SK-N-MC (cell line): ENCODE results near the gene SPIRE2.
"Not testable (repeated sequence)": the region's sequence is repeated elsewhere in the genome, so short reads cannot be mapped to it uniquely, and the experiment has no call there.

Experiments
- DNase-seq: peaks from one replicate; pipeline ENCODE4 v3.0.0-alpha.2; 2011; ENCODE audit warnings: low read depth, low spot score
- H3K27ac ChIP-seq: fragments of 200-600 bp; sonication (generic); 2 replicates; pipeline ENCODE4 v1.5.1; 2016; ENCODE audit warnings: mixed run types
- H3K36me3 ChIP-seq: fragments of 200-600 bp; sonication (generic); 2 replicates; pipeline ENCODE4 v1.6.1; 2017; ENCODE audit warnings: antibody characterized with exemption, low read length, mixed read lengths; ENCODE audit not compliant: insufficient read depth
- H3K4me3 ChIP-seq: fragments of 200-600 bp; sonication (generic); 2 replicates; pipeline ENCODE4 v1.5.1; 2016
- H3K9ac ChIP-seq: fragments of 200-600 bp; sonication (generic); 2 replicates; pipeline ENCODE4 v1.8.0; 2017; ENCODE audit warnings: mixed run types, mixed read lengths; ENCODE audit not compliant: insufficient read length
- H3K9me3 ChIP-seq: fragments of 200-600 bp; sonication (generic); 2 replicates; pipeline ENCODE4 v1.6.1; 2017; ENCODE audit warnings: low read depth, mild to moderate bottlenecking, antibody characterized with exemption, low read length, moderate library complexity, mixed read lengths
- EZH2 ChIP-seq: fragments of 200-600 bp; sonication (generic); IDR thresholded peaks from one replicate; pipeline ENCODE4 v1.6.1; 2017; ENCODE audit warnings: antibody characterized with exemption
- FOXP2 ChIP-seq: optimal IDR thresholded peaks from 2 replicates; pipeline ENCODE3; 2011; ENCODE audit warnings: mild to moderate bottlenecking, moderate library complexity; ENCODE audit not compliant: insufficient read depth; ENCODE audit errors: extremely low read length, control extremely low read depth
- POLR2AphosphoS5 ChIP-seq: IDR thresholded peaks from 2 replicates; pipeline ENCODE4 v1.6.1; 2012; ENCODE audit warnings: mild to moderate bottlenecking, low read depth, low read length, borderline replicate concordance

Gene SPIRE2

DNA sequence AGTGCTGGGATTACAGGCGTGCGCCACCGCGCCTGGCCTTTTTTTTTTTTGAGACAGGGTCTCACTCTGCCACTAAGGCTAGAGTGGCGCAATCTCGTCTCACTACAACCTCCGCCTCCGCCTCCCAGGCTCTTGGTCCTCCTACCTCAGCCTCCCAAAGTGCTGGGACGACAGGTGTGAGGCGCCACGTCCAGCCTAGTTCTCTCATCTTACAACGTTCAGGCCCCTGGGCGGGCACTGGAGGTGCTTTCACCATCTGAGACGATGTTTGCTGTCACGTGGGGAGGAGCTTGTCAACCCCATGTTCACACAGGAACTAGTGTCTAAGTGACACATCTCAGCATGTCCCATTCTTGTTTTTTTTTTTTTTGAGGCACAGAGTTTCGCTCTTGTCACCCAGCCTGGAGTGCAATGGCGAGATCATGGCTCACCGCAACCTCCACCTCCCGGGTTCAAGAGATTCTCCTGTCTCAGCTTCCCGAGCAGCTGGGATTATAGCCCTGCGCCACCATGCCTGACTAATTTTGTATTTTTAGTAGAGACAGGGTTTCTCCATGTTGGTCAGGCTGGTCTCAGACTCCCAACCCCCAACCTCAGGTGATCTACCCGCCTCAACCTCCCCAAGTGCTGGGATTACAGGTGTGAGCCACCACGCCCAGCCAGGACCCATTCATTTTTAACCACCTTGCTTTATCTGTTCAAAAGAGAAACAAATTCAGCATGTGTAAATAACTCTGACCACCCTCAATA is 6.7 kb upstream of the SPIRE2 start:
- DNase-seq = no peak
- H3K9me3 ChIP-seq = no peaks in the 10 kb centered on the region
- H3K27ac ChIP-seq = no peak overlapping the region
- no peak overlapping the region for H3K9ac ChIP-seq
- no peak overlapping the region for H3K4me3 ChIP-seq
- no peak for TF ChIP-seq FOXP2
- no peak for TF ChIP-seq POLR2AphosphoS5
- TF ChIP-seq EZH2 = no peak
- H3K36me3 ChIP-seq = no peaks in the 10 kb centered on the region

DNA sequence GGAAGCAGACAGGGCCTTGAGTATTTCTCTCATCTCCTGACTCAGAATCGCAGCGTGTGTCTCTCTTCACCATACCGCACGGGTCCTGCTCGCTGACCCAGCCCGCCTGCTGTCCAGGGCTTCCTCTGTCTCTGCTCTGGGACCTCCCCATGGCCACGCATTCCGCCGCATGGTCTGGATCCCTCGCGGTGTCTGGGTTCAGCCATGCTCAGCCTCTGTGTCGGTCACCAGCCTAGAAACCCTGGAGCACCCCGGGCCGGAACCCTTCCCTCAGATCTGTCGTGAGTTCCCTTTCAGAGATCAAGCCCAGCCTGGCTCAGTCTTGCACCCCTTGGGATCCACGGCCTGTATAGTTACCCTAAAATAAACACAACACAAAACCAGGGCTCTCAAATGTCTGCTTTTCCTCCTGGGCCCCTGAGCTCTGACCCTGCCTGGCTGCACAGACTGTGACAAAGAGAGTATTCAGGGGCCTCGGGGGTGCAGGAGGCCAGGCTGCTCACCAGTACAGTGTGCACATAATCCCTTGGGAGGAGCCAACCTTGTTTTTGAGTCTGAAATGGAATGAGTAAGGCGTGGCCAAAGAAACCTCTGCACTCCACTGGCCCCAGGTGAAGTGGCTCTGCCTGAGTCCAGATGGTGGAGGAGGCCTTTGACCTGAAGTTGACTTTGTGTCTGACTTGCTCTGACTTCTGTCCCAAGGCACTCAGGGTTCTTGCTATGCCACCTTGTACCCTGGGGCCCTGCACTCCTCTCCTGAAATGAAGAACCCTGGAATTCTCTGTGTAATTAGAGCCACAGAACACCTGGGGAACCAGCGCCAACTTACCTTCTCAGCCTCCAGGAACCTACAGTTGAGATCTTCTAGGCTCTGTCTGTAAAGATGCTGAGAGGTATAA is 5.8 kb upstream of the SPIRE2 start:
- Histone ChIP-seq H3K9me3 (no peaks in the 10 kb centered on the region), H3K27ac (no peak overlapping the region), H3K36me3 (no peaks in the 10 kb centered on the region), H3K4me3 (no peak overlapping the region), H3K9ac (no peak overlapping the region)
- no peak for TF ChIP-seq FOXP2
- no peak for TF ChIP-seq POLR2AphosphoS5
- TF ChIP-seq EZH2 = no peak
- DNase-seq = no peak

DNA sequence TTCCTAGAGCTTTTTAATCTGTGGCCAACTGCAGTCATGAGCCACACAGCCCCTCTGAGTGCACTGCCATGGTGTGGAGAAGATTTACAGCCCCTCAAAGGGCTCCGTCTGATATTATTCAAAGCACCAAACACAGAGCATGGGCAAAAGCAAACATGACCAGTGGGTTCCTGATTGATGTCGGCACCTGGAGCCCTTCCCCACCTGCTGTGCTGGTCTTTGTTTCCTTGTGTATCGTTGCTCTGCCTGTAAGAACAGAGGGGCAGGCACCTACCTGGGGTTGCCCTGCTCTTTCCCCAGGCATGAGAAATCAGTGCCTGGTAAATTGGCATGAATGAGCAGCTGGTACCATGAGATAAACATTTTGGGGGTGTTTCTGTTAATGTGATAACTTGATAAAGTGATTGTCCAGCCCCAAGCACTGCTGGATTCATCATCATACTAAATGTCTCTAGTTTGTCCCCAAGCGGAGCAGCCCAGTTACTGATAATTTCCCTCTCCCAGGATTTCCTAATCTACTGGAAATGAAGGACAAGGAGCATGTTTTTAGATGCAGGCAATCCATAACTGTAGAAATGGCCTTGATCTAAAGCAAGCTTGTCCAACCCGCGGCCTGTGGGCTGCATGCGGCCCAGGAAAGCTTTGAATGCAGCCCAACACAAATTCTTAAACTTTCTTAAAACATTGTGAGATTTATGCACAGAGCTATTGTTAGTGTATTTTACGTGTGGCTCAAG is 5.0 kb upstream of the SPIRE2 start:
- H3K27ac ChIP-seq = no peak overlapping the region
- no peak for TF ChIP-seq FOXP2
- TF ChIP-seq POLR2AphosphoS5 = no peak
- TF ChIP-seq EZH2 = no peak
- H3K9me3 ChIP-seq = no peaks in the 10 kb centered on the region
- no peak for DNase-seq
- no peak overlapping the region for H3K9ac ChIP-seq
- H3K36me3 ChIP-seq = no peaks in the 10 kb centered on the region
- no peak overlapping the region for H3K4me3 ChIP-seq

DNA sequence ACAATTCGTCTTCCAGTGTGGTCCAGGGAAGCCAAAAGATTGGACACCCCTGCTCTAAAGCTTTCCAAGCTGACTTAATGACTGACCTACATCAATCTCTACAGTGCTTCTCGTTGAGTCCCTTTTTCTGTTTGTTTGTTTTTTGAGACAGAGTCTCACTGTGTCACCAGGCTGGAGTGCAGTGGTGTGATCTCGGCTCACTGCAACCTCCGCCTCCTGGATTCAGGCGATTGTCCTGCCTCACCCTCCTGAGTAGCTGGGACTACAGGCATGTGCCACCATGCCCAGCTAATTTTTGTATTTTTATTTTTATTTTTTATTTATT is 4.5 kb upstream of the SPIRE2 start:
- H3K36me3 ChIP-seq, H3K9ac ChIP-seq, H3K9me3 ChIP-seq, H3K4me3 ChIP-seq, DNase-seq, H3K27ac ChIP-seq: not testable (repeated sequence)

DNA sequence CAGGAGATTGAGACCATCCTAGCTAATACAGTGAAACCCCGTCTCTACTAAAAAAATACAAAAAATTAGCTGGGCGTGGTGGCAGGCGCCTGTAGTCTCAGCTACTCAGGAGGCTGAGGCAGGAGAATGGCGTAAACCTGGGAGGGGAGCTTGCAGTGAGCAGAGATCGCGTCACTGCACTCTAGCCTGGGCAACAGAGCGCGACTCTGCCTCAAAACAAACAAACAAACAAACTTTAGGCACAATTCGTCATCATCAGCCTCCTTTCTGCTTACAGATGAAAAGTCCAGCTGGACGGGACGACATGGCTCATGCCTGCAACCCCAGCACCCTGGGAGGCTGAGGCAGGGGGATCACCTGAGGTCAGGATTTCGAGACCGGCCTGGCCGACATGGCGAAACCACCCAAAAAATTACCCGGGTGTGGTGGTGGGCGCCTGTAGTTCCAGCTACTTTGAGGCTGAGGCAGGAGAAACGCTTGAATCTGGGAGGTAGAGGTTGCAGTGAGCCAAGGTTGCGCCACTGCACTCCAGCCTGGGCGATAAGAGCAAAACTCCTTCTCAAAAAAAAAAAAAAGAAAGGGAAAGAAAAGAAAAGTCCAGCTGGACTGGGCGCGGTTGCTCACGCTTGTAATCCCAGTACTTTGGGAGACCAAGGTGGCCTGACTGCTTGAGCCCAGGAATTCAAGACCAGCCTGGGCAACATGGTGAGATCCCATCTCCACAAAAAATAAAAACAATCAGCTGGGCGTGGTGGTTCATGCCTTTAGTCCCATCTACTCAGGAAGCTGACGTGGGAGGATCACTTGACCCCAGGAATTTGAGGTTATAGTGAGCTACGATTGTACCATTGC is 1.5 kb upstream of the SPIRE2 start:
- TF ChIP-seq POLR2AphosphoS5 = no peak
- TF ChIP-seq EZH2 = no peak
- no peak for TF ChIP-seq FOXP2
- Histone ChIP-seq H3K9me3 (no peaks in the 10 kb centered on the region), H3K36me3 (no peaks in the 10 kb centered on the region), H3K27ac (no peak overlapping the region), H3K9ac (no peak overlapping the region), H3K4me3 (no peak overlapping the region)
- DNase-seq = no peak

DNA sequence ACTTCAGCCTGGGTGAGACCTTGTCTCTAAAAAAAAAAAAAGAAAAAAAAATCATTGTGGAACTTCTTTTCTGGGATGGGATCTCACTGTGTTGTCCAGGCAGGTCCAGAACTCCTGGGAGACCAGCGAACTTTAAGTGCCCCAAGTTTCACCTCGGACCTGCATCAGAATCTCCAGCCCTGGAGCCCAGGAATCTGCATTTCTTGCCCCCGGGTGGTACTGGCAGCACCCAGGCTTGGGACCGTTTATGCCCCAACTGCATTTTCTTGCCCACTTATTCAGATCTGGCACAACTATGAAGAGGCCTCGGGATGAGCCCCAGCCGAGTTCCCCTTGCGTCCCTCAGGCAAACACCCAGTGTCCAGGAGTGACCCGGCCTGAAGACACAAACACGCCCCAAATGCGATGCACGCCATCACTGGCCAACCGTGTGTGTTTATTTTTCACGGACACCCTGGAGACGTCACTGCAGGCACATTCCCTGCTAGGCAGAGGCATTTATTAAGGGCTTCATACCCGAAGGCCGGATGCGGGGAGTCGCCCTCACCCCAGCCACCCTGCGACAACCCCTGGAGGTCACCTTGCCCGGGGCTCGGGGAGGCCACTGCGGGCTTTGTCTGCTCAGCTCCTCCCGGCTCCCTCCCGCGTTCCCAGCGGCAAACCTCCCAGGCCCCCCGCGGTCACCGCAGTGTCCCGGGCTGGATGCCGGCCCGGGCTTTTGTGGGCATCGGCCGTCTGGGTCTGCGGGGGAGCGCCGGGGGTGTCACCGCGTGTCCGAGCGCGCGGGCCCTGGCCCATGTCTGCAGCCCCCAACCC is 684 bp upstream of the SPIRE2 start:
- TF ChIP-seq POLR2AphosphoS5 (no peak), EZH2 (no peak)
- H3K27ac ChIP-seq = no peak overlapping the region
- peak overlapping the region; percentile 70 for H3K4me3 ChIP-seq
- no peaks in the 10 kb centered on the region for H3K36me3 ChIP-seq
- H3K9me3 ChIP-seq = no peaks in the 10 kb centered on the region
- H3K9ac ChIP-seq = no peak overlapping the region
- no peak for DNase-seq

DNA sequence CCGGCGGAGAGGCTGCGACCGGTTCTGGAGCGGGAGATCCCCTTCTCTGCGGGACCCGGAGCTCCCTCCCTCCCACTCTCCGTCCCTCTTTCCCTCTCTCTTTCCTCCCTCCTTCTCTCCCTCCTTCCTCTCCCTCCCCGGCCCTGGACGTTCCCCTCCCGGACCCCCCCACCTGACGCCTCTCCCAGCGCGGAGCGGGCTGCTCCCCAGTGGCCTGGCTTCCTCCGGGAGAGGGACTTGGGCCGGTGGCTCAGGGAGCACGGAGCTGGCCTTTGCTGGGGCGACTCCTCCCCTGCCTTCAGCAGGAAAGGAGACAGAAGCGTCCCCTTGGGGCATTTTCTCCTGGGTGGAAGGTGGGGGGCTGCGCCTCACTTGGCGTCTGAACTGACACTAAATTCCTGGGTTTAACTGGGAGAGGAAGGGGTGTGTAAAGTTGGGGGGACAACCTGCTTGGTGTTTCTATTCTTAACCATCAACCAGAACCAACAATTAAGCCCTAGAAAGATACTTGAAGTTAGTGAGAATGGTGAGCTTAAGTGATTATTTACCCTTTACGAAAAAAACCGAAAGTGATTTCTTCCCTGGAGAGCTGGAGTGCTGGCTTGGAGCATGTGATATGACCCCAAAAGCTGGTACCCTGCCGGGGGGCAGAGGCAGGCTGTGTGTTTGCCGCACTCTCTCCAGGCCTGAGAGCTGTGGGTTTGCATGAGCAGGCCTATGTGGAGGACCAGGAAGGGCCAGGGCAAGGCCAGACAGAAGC is 775 bp downstream of the SPIRE2 start:
- no peaks in the 10 kb centered on the region for H3K36me3 ChIP-seq
- peak overlapping the region; percentile 42; the same call in 1 of the 2 replicates for H3K4me3 ChIP-seq
- H3K9me3 ChIP-seq = no peaks in the 10 kb centered on the region
- no peak overlapping the region for H3K9ac ChIP-seq
- TF ChIP-seq POLR2AphosphoS5 = no peak
- TF ChIP-seq FOXP2 = no peak
- no peak for TF ChIP-seq EZH2
- DNase-seq = no peak
- H3K27ac ChIP-seq = no peak overlapping the region
